HG03139 (cell line): ENCODE measurements around the gene RAB36.

Experiments
- ATAC-seq: cut with Tn5 transposase; IDR thresholded peaks from one replicate; pipeline ENCODE4 v1.9.1; 2021; ENCODE audit not compliant: unreplicated experiment

The RAB36 gene

DNA sequence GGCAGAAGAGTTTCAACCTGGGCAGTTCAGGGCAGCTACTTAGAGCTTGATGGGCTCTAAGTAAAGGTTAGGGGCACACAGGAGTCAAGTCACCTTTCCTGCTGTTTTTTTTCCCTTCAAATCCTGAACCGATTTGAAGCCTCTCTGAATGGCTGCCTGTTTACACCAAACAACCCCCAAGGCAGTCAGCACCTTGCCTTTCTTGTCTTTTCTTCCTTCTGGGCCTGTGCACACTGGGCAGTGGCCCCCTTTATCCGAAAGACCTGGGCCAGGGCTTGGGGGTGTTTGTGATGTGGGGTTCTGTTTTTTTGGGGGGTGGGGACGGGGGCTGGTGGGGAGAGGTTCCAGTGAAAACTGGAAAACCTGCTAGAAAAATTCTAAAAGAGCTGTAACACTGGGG is 7.8 kb upstream of the RAB36 start:
- ATAC-seq: no peak

- no peak for ATAC-seq
Measured at GRCh38 chr22:23137905-23138561, 7.2 kb upstream of the RAB36 start.

DNA sequence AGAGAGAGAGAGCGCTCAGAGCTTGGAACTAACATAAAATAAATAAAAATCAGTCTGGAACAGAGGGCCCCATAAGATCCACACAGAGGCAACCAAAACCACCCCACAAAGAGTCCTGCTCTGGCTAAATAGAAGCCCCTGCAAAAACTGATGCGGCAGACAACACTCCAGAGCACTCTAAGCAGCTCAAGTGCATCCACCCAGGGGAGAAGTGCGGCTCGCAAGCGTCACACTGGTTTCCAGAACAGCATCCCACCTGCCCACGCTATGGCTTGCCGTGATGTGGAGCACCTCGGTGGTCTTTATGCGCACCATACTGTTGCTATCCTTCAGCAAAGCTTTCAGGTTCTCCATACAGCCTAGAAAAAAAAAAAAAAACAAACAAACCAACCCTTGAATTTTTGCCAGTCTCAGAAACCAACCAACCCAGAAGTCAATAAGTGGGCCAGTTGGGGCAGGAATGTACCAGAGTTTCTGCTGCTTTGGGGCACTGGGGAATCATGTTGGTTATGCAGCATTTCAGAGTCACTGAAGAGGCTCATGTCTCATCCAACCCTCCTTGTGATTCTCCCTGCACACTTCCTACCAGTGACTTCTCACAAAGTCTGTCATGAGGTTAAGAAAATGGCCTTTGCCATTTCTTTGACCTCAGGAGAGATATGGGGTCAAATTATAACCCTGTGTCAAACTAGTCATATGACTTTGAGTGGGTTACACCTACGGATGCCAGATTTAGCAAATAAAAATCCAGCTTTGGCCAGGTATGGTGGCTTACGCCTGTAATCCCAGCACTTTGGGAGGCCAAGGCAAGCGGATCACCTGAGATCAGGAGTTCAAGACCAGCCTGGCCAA is 6.5 kb upstream of the RAB36 start:
- ATAC-seq: no peak

DNA sequence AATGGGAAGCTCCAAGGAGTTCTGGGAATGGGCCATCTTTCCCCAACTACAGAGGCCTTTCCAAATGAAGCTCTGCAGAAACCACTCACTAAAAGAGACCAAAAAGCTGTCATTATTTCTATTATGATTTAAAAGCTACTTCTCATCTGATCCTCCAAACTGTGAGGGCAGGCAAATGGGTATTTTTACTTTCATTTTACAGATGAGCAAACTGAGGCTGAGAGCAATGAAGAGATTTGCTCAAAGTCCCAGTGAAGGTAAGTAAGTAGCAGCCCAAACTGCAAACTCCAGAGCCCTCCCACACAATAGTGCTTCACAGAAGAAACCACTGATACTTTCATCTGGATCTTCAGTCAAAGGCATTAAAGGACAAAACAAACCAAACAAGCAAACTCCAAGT is 4.9 kb upstream of the RAB36 start:
- no peak for ATAC-seq

- ATAC-seq: no peak
Measured at GRCh38 chr22:23142546-23143105, 2.7 kb upstream of the RAB36 start.

DNA sequence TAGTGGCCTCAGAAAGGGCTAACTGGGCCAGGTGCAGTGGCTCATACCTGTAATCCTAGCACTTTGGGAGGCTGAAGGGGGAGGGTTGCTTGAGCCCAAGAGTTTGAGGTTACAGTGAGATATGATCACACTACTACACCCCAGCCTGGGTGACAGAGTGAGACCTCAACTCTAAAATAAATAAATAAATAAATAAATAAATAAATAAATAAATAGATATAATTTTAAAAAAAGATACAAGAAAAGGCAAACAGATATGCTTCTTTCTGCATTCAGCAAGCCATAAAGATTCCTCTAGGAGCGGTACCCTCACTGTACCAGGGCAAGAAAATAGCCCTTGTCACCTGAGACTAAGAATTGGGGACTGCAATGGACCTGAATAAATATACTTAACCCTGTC is 2.2 kb upstream of the RAB36 start:
- no peak for ATAC-seq

DNA sequence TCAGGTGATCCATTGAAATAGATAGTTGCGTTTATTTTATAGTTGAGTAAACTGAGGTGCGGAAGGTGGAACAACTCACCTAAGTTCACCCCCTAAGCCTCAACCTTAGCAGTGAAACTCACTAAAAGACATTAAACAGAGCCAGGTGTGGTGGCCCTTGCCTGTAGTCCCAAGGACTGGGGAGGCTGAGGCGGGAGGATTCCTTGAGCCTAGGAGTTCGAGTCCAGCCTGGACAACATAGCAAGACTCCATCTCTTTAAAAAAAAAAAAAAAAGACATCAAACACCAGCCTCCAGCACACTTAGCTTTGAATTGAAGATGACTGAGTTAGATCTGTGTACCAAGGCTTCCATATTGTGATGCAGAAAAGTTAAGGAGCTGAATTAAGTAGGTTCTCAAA is 845 bp upstream of the RAB36 start:
- ATAC-seq: no peak

DNA sequence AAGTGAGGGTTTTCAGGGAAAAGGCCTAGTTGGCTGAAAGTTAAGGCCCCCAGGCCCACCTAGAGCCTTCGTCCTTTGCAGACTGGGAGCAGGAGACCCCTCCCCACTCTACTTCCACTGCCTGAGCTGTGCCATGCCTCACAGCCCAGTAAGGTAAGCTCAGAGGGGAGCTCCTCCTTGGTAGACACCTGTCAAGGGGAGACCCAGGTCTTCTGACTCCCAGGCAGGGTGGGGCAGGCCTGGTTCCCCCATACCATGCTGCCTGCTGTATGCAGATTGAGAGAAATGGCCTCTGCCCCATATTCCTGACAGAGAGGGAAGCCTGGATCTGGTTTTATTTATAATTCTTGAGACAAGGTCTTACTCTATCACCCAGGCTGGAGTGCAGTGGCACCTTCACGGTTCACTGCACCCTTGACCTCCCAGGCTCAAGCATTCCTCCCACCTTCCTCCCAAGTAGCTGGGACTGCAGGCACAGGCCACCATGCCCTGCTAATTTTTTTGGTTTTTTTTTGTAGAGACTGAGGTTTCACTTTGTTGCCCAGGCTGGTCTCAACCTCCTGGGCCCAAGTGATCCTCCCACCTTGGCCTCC is 697 bp downstream of the RAB36 start:
- no peak for ATAC-seq

- no peak for ATAC-seq
Measured at GRCh38 chr22:23146478-23147205, 1.4 kb downstream of the RAB36 start.

DNA sequence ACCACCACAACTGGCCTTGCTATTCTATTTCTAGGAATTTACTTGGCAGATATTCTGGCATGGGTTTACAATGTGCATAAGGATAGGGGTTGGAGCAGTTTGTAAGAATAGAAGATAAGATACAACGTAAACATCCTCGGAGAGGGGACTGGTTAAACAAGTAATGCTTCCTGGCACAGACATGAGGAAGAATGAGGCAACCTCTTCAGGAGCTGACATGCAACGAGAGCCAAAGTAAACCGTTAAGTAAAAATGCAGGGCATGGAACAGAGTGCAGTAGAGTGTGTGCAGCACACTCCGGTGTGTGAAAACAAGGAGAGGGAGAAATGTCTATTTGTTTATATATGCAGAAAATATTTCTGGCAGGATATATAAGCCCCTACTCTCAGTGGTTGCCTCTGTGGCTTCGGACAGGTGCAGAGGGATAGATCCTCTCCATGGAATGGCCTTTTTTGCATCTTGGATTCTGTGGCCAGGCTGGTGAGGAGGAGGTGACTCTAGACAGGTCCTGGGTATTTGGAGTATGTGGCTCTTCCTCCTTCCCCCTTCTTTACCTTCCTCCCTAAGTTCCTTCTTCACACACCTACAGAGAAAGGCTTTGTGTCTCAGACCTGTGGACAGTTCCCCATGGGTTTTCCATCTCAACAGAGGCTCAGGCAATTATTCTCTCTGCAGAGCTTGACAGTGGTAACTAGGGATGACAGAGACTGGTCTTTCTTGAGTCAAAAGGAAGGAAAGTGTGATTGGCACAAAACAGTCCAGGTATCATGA is 2.5 kb downstream of the RAB36 start:
- no peak for ATAC-seq

- ATAC-seq: no peak
Measured at GRCh38 chr22:23149743-23150238, 4.5 kb downstream of the RAB36 start.

DNA sequence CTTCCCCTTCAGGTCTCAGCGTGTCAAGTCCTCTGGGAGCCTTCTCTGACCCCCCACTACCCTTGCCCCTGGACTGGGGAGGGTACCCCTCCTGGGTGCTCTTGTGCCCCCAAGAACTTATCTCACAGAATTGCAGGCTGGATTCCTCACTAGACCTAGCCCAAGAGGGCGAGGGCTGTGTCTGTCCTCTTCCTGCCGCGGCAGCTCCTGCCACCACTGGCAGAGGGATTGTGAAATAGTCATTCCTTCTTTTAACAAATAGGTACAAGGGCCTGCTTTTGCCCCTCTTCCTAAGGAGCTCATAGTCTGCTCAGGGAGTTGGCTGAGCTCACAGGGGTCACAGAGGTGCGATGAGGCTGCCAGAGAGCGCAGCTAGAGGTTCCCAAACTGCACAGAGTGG is 5.5 kb downstream of the RAB36 start:
- ATAC-seq: no peak

DNA sequence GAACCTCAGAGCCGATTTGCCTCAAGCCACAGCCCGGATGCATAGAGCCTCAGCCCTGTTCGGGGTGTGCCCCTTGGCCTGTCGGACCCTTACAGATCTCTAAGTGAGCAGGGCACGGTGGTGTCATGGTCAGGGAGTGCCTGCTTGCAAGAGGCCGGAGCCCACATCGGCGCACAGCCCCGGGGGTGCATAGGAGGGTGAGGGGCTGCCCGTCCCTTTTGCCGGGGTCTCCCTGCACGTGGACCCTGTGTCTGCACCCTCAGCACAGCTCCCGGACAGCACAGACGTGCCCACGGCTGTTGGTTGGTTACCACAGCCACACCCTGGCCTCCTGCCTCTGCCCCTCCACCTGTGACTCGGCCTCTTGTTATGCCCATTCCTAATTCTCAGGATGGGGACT is 6.5 kb downstream of the RAB36 start:
- ATAC-seq: no peak

DNA sequence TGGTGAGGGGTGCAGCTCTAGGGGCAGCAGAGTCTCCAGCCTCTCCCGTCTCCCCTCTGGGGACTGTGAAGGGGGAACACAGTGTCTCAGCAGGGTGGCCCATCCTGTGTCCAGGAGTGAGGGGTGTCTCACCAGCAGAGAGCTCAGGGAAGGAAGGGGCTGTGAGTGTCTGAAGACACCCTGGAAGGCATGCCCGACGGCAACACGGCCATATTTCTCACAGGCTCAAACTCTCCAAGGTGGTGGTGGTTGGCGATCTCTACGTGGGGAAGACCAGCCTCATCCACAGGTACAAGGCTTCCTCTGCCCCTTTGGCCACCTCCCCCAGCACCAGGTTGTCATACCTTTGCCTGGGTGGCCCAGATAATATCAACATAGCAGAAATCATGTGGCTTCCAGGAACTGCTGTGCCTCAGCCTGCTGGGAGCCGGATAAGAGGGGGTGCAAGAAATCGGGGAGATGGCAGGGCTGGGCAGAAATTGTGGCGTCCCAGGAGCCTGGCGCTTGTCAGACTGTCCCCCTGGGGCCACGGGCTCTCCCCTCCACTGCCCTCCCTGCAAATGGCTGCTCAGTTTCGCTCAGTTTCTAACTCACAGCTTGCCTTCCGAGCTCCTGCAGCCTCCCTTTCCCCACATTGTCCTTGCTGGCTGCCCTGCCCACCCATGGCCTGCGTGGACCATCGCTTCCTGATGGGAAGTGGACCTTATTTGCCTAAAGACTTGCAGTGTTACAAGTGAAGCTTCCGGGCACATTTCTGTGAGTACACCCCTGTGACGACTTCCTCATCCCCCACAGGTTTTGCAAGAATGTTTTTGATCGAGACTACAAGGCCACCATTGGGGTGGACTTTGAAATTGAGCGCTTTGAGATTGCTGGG is 7.2 kb downstream of the RAB36 start:
- no peak for ATAC-seq

DNA sequence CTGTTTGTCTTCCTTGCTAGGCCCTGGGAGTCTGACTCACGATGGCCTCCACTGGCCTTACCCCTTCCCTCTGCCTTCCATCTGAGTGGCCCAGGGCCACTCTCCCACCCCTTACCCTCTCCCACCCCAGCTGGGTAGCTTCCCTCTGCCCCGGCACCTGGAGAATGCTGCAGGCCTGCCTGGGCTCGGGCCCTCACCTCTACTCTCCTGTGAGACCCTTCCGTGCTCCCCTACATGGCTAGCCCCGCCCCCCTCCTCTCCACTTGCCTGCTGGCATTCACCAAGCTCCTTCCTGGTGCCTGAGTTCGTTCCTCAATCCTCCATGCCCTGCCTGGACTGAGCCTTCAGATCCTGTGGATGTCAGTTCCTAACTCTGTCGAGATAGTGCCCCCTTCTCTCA is 8.7 kb downstream of the RAB36 start:
- ATAC-seq: no peak

DNA sequence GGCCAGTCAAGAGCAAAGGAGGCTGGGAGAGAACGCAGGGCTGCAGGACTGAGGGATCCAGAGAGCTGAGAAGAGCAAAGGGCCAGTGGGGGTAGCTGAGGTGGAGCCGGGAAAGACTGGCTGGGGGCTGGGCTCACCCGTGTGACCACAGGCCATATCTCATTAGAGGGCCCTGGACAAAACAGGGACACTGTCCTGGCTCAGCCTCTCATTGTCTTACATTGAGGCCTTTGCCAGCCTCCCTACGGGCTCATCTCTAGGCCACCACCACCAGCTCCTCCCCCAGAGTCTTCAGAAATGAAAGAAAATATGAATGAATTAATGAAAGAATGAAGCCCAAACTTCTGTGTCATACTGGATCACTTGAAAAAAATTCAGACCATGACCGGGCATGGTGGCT is 9.2 kb downstream of the RAB36 start:
- no peak for ATAC-seq

DNA sequence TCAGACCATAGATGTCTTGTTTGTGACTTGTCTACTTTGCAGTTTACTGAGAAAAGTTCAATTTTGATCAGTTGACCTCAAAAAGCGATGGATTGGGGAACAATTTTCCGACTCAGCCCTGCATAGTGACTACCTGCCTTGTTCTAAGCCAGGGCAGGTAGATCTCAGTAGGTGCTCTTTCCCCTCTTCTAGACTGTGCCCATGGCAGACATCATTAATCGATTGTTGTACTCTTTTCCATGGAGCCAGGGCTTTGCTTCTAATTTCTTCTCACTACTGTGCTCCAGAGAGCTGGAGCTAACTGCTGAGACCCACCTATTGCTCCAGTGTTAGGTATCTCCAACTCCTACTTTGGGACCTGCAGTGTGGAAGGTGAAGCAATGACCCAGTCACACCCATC is 9.9 kb downstream of the RAB36 start:
- ATAC-seq: no peak

DNA sequence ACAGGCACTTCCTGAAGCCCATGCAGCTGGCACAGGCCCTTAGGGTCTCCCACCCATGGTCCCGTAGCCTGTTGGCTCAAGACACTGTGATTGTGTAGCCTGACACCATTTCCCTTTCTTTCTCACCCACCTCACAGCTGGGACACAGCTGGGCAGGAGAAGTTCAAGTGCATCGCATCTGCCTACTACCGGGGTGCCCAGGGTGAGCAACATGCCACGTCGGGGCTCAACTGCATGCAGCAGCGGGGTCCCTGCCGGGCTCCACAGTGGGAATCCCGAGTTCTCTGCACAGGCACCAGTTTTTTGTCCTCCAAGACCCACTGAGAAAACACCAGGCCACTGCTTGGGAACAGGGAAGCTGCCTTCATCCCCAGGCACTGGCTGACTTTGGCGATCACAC is 10.6 kb downstream of the RAB36 start:
- no peak for ATAC-seq

GRCh38 chr22:23156286-23156685 is 11.0 kb downstream of the RAB36 start:
- no peak for ATAC-seq
